HepG2 (cell line): ENCODE results near the gene ZNF615. TPM values are rescaled to one million over a fixed set of nuclear protein-coding genes. Genes with fewer than 3 reads are reported as not detected.
"Not testable (repeated sequence)": the region's sequence is repeated elsewhere in the genome, so short reads cannot be mapped to it uniquely, and the experiment has no call there.

Experiments used
- ARNT2 ChIP-seq: sonication (generic); formaldehyde crosslinking; IDR thresholded peaks from 2 replicates; pipeline ENCODE4 v1.8.0; 2022; ENCODE audit warnings: mild to moderate bottlenecking, low read depth, missing genetic modification reagents, moderate library complexity
- BRD4 ChIP-seq: sonication (generic); formaldehyde crosslinking; IDR thresholded peaks from 2 replicates; pipeline ENCODE4 v1.4.0; 2020; ENCODE audit warnings: missing genetic modification reagents
- CREM ChIP-seq, 2 experiments: sonication (generic) in 1 of 2; formaldehyde crosslinking in 1 of 2; IDR thresholded peaks; 2 replicates each; pipeline versions ENCODE4 v1.4.0 to v1.6.1; 2016 to 2020; ENCODE audit warnings: antibody characterized with exemption in 1 of 2, mild to moderate bottlenecking in 1 of 2, missing genetic modification reagents in 1 of 2
- DMAP1 ChIP-seq: IDR thresholded peaks from 2 replicates; pipeline ENCODE4 v1.6.1; 2016
- FOXJ3 ChIP-seq: sonication (generic); formaldehyde crosslinking; IDR thresholded peaks from 2 replicates; pipeline ENCODE4 v1.4.0; 2020; ENCODE audit warnings: missing genetic modification reagents, mild to moderate bottlenecking, borderline replicate concordance
- FOXO1 ChIP-seq: sonication (generic); formaldehyde crosslinking; IDR thresholded peaks from 2 replicates; pipeline ENCODE4 v1.4.0; 2020; ENCODE audit warnings: missing genetic modification reagents
- GATAD2A ChIP-seq: IDR thresholded peaks from 2 replicates; pipeline ENCODE4 v1.6.1; 2016
- HMG20B ChIP-seq: conservative IDR thresholded peaks from 2 replicates; pipeline ENCODE4 v1.6.1; 2016; ENCODE audit warnings: missing genetic modification reagents, missing compliant biosample characterization
- HOXA5 ChIP-seq: sonication (generic); formaldehyde crosslinking; IDR thresholded peaks from 2 replicates; pipeline ENCODE4 v1.4.0; 2020; ENCODE audit warnings: missing genetic modification reagents
- ISL2 ChIP-seq: sonication (generic); formaldehyde crosslinking; IDR thresholded peaks from 2 replicates; pipeline ENCODE4 v1.5.0; 2020; ENCODE audit warnings: missing genetic modification reagents
- MEF2D ChIP-seq: sonication (generic); formaldehyde crosslinking; IDR thresholded peaks from 2 replicates; pipeline ENCODE4 v1.5.1; 2020; ENCODE audit warnings: mild to moderate bottlenecking, missing genetic modification reagents
- NONO ChIP-seq, 2 experiments: fragments of 450-650 bp in 1 of 2; sonication (generic) in 1 of 2; formaldehyde crosslinking in 1 of 2; IDR thresholded peaks in 1 of 2; conservative IDR thresholded peaks in 1 of 2; 2 replicates each; pipeline versions ENCODE4 v1.6.1 to v1.8.0; 2017 to 2022; ENCODE audit warnings: mild to moderate bottlenecking in 1 of 2, missing genetic modification reagents in 1 of 2, moderate library complexity in 1 of 2
- PATZ1 ChIP-seq: sonication (generic); formaldehyde crosslinking; IDR thresholded peaks from 2 replicates; pipeline ENCODE4 v1.4.0; 2020; ENCODE audit warnings: missing genetic modification reagents
- RCOR2 ChIP-seq: IDR thresholded peaks from 2 replicates; pipeline ENCODE4 v1.6.1; 2016; ENCODE audit warnings: missing biosample characterization, missing genetic modification reagents
- SP5 ChIP-seq: IDR thresholded peaks from 2 replicates; pipeline ENCODE4 v1.6.1; 2016; ENCODE audit warnings: low read depth, borderline replicate concordance
- ZFX ChIP-seq: sonication (generic); formaldehyde crosslinking; IDR thresholded peaks from 2 replicates; pipeline ENCODE4 v1.4.0; 2020; ENCODE audit warnings: mild to moderate bottlenecking, low read depth, missing genetic modification reagents, moderate library complexity
- ZNF143 ChIP-seq: sonication (generic); formaldehyde crosslinking; IDR thresholded peaks from 2 replicates; pipeline ENCODE4 v1.4.0; 2020; ENCODE audit warnings: missing genetic modification reagents
- ZNF264 ChIP-seq: sonication (generic); formaldehyde crosslinking; IDR thresholded peaks from 2 replicates; pipeline ENCODE4 v1.4.0; 2020; ENCODE audit warnings: missing genetic modification reagents
- ZNF580 ChIP-seq: IDR thresholded peaks from 2 replicates; pipeline ENCODE4 v1.6.1; 2016; ENCODE audit warnings: low read depth, borderline replicate concordance
- ZNF644 ChIP-seq: IDR thresholded peaks from 2 replicates; pipeline ENCODE4 v1.6.1; 2016; ENCODE audit warnings: low read depth
- polyA plus RNA-seq, 8 experiments: library from polyadenylated mRNA; depleted of rRNA in 3 of 8; stranded (reverse) in 7 of 8; unstranded in 1 of 8; fragments of >200 nt; fragmentation: Illumina TruSeq in 4 of 8; extraction: Trizol in 4 of 8; gene quantifications; 2 replicates each; pipeline versions ENCODE4 v1.2.1 to v1.2.3, GENCODE V29; 2011 to 2016; ENCODE audit warnings: low read depth in 4 of 8, missing spikeins in 1 of 8, mixed read lengths in 1 of 8; ENCODE audit not compliant: insufficient read depth in 1 of 8
- total RNA-seq, 5 experiments: library from RNA; depleted of rRNA; stranded (reverse); fragments of >200 nt; fragmentation: Illumina TruSeq; extraction: Trizol; gene quantifications; 2 replicates each; pipeline ENCODE4 v1.2.3, GENCODE V29; 2016; ENCODE audit warnings: low read depth in 1 of 5
- TF ChIP-seq, protein P1 (sequence below): sonication (generic); formaldehyde crosslinking; IDR thresholded peaks from 2 replicates; pipeline ENCODE4 v1.5.1; 2020; ENCODE audit warnings: mild to moderate bottlenecking, moderate library complexity, missing genetic modification reagents
- TF ChIP-seq, protein P2 (sequence below): IDR thresholded peaks from 2 replicates; pipeline ENCODE4 v1.4.0; 2020; ENCODE audit warnings: mild to moderate bottlenecking, missing genetic modification reagents

ZNF615 gene
- total and polyA plus RNA-seq, 2 of the 13 experiments (the other 11 are each of a cell fraction or from before 2014, with no cell fraction given) = 5.2 to 7.8 TPM

- TF ChIP-seq ISL2 (CRISPR knock-in tag) (peak; percentile 66; the same call in 1 of the 2 replicates), RCOR2 (CRISPR knock-in tag) (peak; percentile 53; the same call in 1 of the 2 replicates), HMG20B (CRISPR knock-in tag) (0 out of 2 replicates have a peak, but pooled peaks have one; percentile 32), ZNF580 (CRISPR knock-in tag) (0 out of 2 replicates have a peak, but pooled peaks have one; percentile 47), FOXO1 (CRISPR knock-in tag) (0 out of 2 replicates have a peak, but pooled peaks have one; percentile 31), CREM (IDR thresholded peaks at IDR 0.05) (peak; percentile 63), DMAP1 (CRISPR knock-in tag) (peak; percentile 57; the same call in 1 of the 2 replicates), ZNF264 (peak; percentile 66; the same call in 1 of the 2 replicates), BRD4 (CRISPR knock-in tag) (peak; percentile 71; the same call in 1 of the 2 replicates), PATZ1 (peak; percentile 55), ZFX (peak; percentile 35; the same call in 1 of the 2 replicates), NONO (CRISPR knock-in tag; conservative IDR thresholded peaks at IDR 0.05) (peak; percentile 50; the same call in 1 of the 2 replicates), ZNF143 (CRISPR knock-in tag) (peak; percentile 69; the same call in 1 of the 2 replicates), SP5 (peak; percentile 17; the same call in 1 of the 2 replicates), FOXJ3 (CRISPR knock-in tag) (peak; percentile 66; the same call in 1 of the 2 replicates), ARNT2 (CRISPR knock-in tag) (0 out of 2 replicates have a peak, but pooled peaks have one; percentile 32), GATAD2A (CRISPR knock-in tag) (peak; percentile 74), MEF2D (CRISPR knock-in tag) (peak; percentile 32; the same call in 1 of the 2 replicates), HOXA5 (CRISPR knock-in tag) (0 out of 2 replicates have a peak, but pooled peaks have one; percentile 54), ZNF644 (CRISPR knock-in tag) (0 out of 2 replicates have a peak, but pooled peaks have one; percentile 40)
- TF ChIP-seq CREM (CRISPR knock-in tag; IDR thresholded peaks at IDR 0.05); NONO (IDR thresholded peaks at IDR 0.05): not testable (repeated sequence)
- TF ChIP-seq, protein P1, sequence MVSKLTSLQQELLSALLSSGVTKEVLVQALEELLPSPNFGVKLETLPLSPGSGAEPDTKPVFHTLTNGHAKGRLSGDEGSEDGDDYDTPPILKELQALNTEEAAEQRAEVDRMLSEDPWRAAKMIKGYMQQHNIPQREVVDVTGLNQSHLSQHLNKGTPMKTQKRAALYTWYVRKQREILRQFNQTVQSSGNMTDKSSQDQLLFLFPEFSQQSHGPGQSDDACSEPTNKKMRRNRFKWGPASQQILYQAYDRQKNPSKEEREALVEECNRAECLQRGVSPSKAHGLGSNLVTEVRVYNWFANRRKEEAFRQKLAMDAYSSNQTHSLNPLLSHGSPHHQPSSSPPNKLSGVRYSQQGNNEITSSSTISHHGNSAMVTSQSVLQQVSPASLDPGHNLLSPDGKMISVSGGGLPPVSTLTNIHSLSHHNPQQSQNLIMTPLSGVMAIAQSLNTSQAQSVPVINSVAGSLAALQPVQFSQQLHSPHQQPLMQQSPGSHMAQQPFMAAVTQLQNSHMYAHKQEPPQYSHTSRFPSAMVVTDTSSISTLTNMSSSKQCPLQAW (CRISPR knock-in tag) = peak; percentile 41; the same call in 1 of the 2 replicates
- TF ChIP-seq, protein P2, sequence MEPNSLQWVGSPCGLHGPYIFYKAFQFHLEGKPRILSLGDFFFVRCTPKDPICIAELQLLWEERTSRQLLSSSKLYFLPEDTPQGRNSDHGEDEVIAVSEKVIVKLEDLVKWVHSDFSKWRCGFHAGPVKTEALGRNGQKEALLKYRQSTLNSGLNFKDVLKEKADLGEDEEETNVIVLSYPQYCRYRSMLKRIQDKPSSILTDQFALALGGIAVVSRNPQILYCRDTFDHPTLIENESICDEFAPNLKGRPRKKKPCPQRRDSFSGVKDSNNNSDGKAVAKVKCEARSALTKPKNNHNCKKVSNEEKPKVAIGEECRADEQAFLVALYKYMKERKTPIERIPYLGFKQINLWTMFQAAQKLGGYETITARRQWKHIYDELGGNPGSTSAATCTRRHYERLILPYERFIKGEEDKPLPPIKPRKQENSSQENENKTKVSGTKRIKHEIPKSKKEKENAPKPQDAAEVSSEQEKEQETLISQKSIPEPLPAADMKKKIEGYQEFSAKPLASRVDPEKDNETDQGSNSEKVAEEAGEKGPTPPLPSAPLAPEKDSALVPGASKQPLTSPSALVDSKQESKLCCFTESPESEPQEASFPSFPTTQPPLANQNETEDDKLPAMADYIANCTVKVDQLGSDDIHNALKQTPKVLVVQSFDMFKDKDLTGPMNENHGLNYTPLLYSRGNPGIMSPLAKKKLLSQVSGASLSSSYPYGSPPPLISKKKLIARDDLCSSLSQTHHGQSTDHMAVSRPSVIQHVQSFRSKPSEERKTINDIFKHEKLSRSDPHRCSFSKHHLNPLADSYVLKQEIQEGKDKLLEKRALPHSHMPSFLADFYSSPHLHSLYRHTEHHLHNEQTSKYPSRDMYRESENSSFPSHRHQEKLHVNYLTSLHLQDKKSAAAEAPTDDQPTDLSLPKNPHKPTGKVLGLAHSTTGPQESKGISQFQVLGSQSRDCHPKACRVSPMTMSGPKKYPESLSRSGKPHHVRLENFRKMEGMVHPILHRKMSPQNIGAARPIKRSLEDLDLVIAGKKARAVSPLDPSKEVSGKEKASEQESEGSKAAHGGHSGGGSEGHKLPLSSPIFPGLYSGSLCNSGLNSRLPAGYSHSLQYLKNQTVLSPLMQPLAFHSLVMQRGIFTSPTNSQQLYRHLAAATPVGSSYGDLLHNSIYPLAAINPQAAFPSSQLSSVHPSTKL (CRISPR knock-in tag) = peak; percentile 88
Measured at GRCh38 chr19:51960621-51961233, 47.3 kb downstream of the ZNF615 start (continued).
